Tibial nerve (tissue), 4 donors: Measurements from ENCODE around the gene JMJD7. TPM values are rescaled to one million over a fixed set of nuclear protein-coding genes. Genes with fewer than 3 reads are reported as not detected.

Experiments
- DNase-seq, 2 donors: peaks; one replicate each; pipeline ENCODE4 v3.0.0-alpha.2; 2019; ENCODE audit warnings: low spot score in 2 of 2
- H3K27ac ChIP-seq, 4 donors: fragments of 200-600 bp; sonication (generic) in 3 of 4; one replicate each; pipeline ENCODE4 v1.5.1; 2017 to 2019; ENCODE audit warnings: mild to moderate bottlenecking in 1 of 4
- H3K27me3 ChIP-seq, 2 donors: fragments of 200-600 bp; sonication (generic) in 1 of 2; one replicate each; pipeline versions ENCODE4 v1.5.1 to v1.6.0; 2017 to 2019
- H3K36me3 ChIP-seq, 3 donors: fragments of 200-600 bp; sonication (generic); one replicate each; pipeline ENCODE4 v1.5.1; 2018 to 2019
- H3K4me1 ChIP-seq, 4 donors: fragments of 200-600 bp; sonication (generic) in 3 of 4; one replicate each; pipeline ENCODE4 v1.5.1; 2017 to 2019
- H3K4me3 ChIP-seq, 4 donors: fragments of 200-600 bp; sonication (generic) in 3 of 4; one replicate each; pipeline ENCODE4 v1.5.1; 2017 to 2019; ENCODE audit warnings: mild to moderate bottlenecking in 1 of 4, moderate library complexity in 1 of 4
- H3K9me3 ChIP-seq, 4 donors: fragments of 200-600 bp; sonication (generic) in 3 of 4; one replicate each; pipeline ENCODE4 v1.5.1; 2017 to 2019
- CTCF ChIP-seq, 5 experiments: fragments of 200-600 bp in 3 of 5; fragments of 450-650 bp in 2 of 5; sonication (generic) in 3 of 5; IDR thresholded peaks; one replicate each; pipeline ENCODE4 v1.5.1; 2016 to 2019; ENCODE audit warnings: antibody characterized with exemption in 5 of 5, mild to moderate bottlenecking in 3 of 5, moderate library complexity in 2 of 5
- EP300 ChIP-seq, 2 donors: sonication (generic); formaldehyde crosslinking; IDR thresholded peaks; one replicate each; pipeline ENCODE4 v1.6.1; 2017; ENCODE audit warnings: antibody characterized with exemption in 2 of 2, mild to moderate bottlenecking in 1 of 2
- POLR2A ChIP-seq, 2 donors: fragments of 450-650 bp; IDR thresholded peaks; one replicate each; pipeline ENCODE4 v1.6.1; 2017; ENCODE audit warnings: antibody characterized with exemption in 2 of 2, mild to moderate bottlenecking in 2 of 2, moderate library complexity in 2 of 2
- WGBS, 2 donors: methylation state at CpG; one replicate each; pipeline ENCODE4 v1.1.5; 2018; 5-methylcytosine and 5-hydroxymethylcytosine counted together
- total RNA-seq, 4 donors: library from RNA; depleted of rRNA; stranded (reverse); fragments of >200 nt; gene quantifications; one replicate each; pipeline ENCODE4 v1.1.0, GENCODE V29; 2016

Gene JMJD7
- total RNA-seq, 4 donors from 2014 or later: 9.0 to 16.8 (median 12.0) TPM

- WGBS, 2 donors: 72 to 76% methylated on average over 3 of the region's 3 CpGs
Measured at GRCh38 chr15:41790169-41790568, 37.7 kb upstream of the JMJD7 start.

GRCh38 chr15:41790756-41791546 lies 36.9 kb upstream of the JMJD7 start:
- TF ChIP-seq POLR2A (IDR thresholded peaks at IDR 0.05): no peak
- no peak for TF ChIP-seq EP300 (IDR thresholded peaks at IDR 0.05)
- TF ChIP-seq CTCF (IDR thresholded peaks at IDR 0.05): no peak
- H3K27ac ChIP-seq: peak overlapping the region in 3 of 4 donors; percentile 1 to 66 (median 44)
- no peak for DNase-seq
- no peaks in the 10 kb centered on the region for H3K36me3 ChIP-seq
- no peaks in the 10 kb centered on the region for H3K27me3 ChIP-seq
- peaks cover 0 to 62% (median 21%) of the 10 kb centered on the region in 4 donors for H3K4me1 ChIP-seq
- WGBS, 2 donors: 63 to 74% methylated on average over 5 of the region's 5 CpGs
- H3K4me3 ChIP-seq: no peak overlapping the region
- no peaks in the 10 kb centered on the region for H3K9me3 ChIP-seq

More at GRCh38 chr15:41790169-41790568, 37.7 kb upstream of the JMJD7 start:
- Histone ChIP-seq H3K36me3 (no peaks in the 10 kb centered on the region), H3K27ac (peak overlapping the region in 3 of 4 donors; percentile 1 to 66 (median 54)), H3K9me3 (no peaks in the 10 kb centered on the region), H3K27me3 (no peaks in the 10 kb centered on the region), H3K4me1 (peaks cover 0 to 54% (median 16%) of the 10 kb centered on the region in 4 donors), H3K4me3 (no peak overlapping the region)
- TF ChIP-seq CTCF (IDR thresholded peaks at IDR 0.05): no peak
- no peak for TF ChIP-seq EP300 (IDR thresholded peaks at IDR 0.05)
- no peak for TF ChIP-seq POLR2A (IDR thresholded peaks at IDR 0.05)
- no peak for DNase-seq

DNA sequence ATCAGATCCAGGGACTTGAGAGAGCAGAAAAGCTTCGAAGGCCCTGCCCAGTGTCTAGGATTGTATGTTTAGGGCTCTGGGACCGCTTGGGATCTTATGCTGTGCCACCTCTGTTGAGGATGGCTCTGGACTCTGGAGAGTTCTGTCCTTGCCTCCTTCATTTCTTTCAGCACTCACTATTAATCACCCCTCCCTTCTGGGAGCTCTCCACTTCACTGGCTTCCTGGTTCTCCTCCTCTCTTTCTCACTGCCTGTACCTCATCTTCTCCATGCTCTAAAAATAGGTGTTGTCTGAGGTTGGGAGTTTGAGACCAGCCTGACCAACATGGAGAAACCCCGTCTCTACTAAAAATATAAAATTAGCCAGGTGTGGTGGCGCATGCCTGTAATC lies 36.4 kb upstream of the JMJD7 start:
- DNase-seq: no peak
- H3K9me3 ChIP-seq: no peaks in the 10 kb centered on the region
- 84 to 89% methylated on average over 4 of the region's 4 CpGs for WGBS, 2 donors
- H3K36me3 ChIP-seq: no peaks in the 10 kb centered on the region
- H3K4me1 ChIP-seq: peaks cover 0 to 68% (median 27%) of the 10 kb centered on the region in 4 donors
- no peak overlapping the region for H3K4me3 ChIP-seq
- no peaks in the 10 kb centered on the region for H3K27me3 ChIP-seq
- TF ChIP-seq CTCF (IDR thresholded peaks at IDR 0.05): no peak
- no peak for TF ChIP-seq EP300 (IDR thresholded peaks at IDR 0.05)
- H3K27ac ChIP-seq: peak overlapping the region in 2 of 4 donors; percentile 44 to 66

DNA sequence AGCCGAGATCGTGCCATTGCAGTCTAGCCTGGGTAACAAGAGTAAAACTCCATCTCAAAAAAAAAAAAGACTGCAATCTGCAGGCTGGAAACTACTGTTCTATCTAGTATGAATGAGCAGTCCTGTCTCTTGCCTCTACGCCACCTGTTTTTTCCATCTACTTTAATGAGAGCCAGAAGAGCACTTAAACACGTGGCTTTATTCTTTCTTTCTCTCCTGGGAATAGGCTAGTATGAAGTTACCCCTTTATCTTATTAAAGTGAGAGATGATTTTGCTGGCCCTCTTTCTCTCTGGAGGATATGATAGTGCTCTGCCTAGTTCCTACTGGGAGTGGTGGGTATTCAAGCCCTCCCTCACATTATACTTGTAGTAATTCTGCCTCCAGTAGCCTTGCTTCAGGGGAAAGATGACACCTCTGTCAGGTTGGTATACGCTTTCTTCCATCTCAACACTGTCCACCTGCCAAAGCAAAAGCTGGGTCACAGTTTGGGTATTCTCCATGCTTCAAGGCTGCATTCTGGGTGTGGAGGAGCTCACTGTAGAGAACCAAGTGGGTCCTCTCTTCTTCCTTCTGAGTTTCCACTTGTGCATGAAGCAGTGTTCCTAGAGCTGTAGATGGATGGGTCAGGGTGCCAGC lies 35.8 kb upstream of the JMJD7 start:
- H3K27me3 ChIP-seq: no peaks in the 10 kb centered on the region
- H3K9me3 ChIP-seq: no peaks in the 10 kb centered on the region
- peak overlapping the region in 2 of 4 donors; percentile 38 to 66 for H3K27ac ChIP-seq
- H3K4me3 ChIP-seq: no peak overlapping the region
- peaks cover 0 to 74% (median 32%) of the 10 kb centered on the region in 4 donors for H3K4me1 ChIP-seq
- no peak for TF ChIP-seq CTCF (IDR thresholded peaks at IDR 0.05)
- no peak for TF ChIP-seq POLR2A (IDR thresholded peaks at IDR 0.05)
- no peak for TF ChIP-seq EP300 (IDR thresholded peaks at IDR 0.05)
- no peak for DNase-seq
- 72 to 77% methylated on average over 5 of the region's 5 CpGs for WGBS, 2 donors
- no peaks in the 10 kb centered on the region for H3K36me3 ChIP-seq

DNA sequence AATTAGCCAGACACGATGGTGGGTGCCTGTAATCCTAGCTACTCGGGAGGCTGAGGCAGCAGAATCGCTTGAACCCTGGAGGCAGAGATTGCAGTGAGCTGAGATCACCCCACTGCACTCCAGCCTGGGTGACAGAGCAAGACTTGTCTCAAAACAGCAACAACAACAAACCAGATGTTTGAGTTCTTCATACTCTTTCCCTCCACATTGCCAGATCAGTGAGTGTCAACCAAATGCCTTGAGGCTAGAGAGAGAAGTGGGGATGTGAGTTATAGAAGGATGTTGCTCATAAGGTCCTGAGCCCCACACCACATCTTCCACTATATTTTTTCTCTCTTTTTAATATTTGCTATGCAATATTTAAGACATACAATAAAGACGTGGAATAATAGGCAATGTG lies 33.8 kb upstream of the JMJD7 start:
- WGBS, 2 donors: 52% methylated on average over 4 of the region's 4 CpGs
- Histone ChIP-seq H3K27ac (peak overlapping the region in 2 of 4 donors; percentile 58 to 60), H3K27me3 (no peaks in the 10 kb centered on the region), H3K4me1 (peaks cover 0 to 78% (median 33%) of the 10 kb centered on the region in 4 donors), H3K9me3 (no peaks in the 10 kb centered on the region), H3K36me3 (no peaks in the 10 kb centered on the region), H3K4me3 (no peak overlapping the region)
- no peak for TF ChIP-seq POLR2A (IDR thresholded peaks at IDR 0.05)
- TF ChIP-seq CTCF (IDR thresholded peaks at IDR 0.05): no peak
- no peak for TF ChIP-seq EP300 (IDR thresholded peaks at IDR 0.05)
- DNase-seq: no peak
